B cell (primary cell): ENCODE data around the gene FLYWCH2. TPM values are rescaled to one million over a fixed set of nuclear protein-coding genes. Genes with fewer than 3 reads are reported as not detected.

ENCODE experiments used
- ATAC-seq: fragments of 200-7000 bp; cut with Tn5 transposase; one replicate; pipeline ENCODE4 v1.10.0; 2021; ENCODE audit warnings: low read depth, mild to moderate bottlenecking, moderate number of reproducible peaks, moderate library complexity
- CTCF ChIA-PET: fragments of 350-600 bp; sonication (Branson Sonifier 250); formaldehyde crosslinking; loops from one replicate; lab custom pipeline; 2021; ENCODE audit warnings: antibody characterized with exemption, inconsistent platforms; lab: Charles Lee
- POLR2A ChIA-PET: fragments of 350-600 bp; sonication (Branson Sonifier 250); formaldehyde crosslinking; loops from one replicate; lab custom pipeline; 2021; ENCODE audit warnings: antibody characterized with exemption; lab: Charles Lee
- DNase-seq: peaks from one replicate; pipeline ENCODE4 v3.0.0; 2013
- H2AFZ ChIP-seq: 2 replicates; pipeline ENCODE4 v1.6.1; 2012; ENCODE audit warnings: mild to moderate bottlenecking, low read depth, low read length; ENCODE audit not compliant: insufficient read depth, poor library complexity, severe bottlenecking
- H3K27ac ChIP-seq, 2 donors: 1 replicate in 1 of 2; 2 replicates in 1 of 2; pipeline ENCODE4 v1.5.1; 2012 to 2013; ENCODE audit warnings: low read length in 2 of 2, mild to moderate bottlenecking in 2 of 2, moderate library complexity in 1 of 2
- H3K27me3 ChIP-seq, 4 experiments: fragments of 200-600 bp in 1 of 4; sonication (generic) in 1 of 4; replicated peaks in 1 of 4; 1 replicate in 2 of 4; 2 replicates in 2 of 4; pipeline versions ENCODE4 v1.6.1 to v1.7.0; 2013 to 2016; ENCODE audit warnings: low read length in 3 of 4, mild to moderate bottlenecking in 2 of 4, mixed read lengths in 1 of 4, moderate library complexity in 1 of 4; ENCODE audit not compliant: insufficient read depth in 4 of 4, control insufficient read depth in 3 of 4; ENCODE audit errors: control extremely low read depth in 1 of 4
- H3K36me3 ChIP-seq, 2 experiments: replicated peaks in 1 of 2; 1 replicate in 1 of 2; 2 replicates in 1 of 2; pipeline versions ENCODE4 v1.6.1 to v1.7.1; 2013; ENCODE audit warnings: low read length in 1 of 2; ENCODE audit not compliant: insufficient read depth in 2 of 2, control insufficient read depth in 1 of 2; ENCODE audit errors: control extremely low read depth in 1 of 2, extremely low read depth in 1 of 2
- H3K4me1 ChIP-seq, 2 donors: fragments of 200-600 bp in 1 of 2; sonication (generic) in 1 of 2; 1 replicate in 1 of 2; 2 replicates in 1 of 2; pipeline versions ENCODE4 v1.5.1 to v1.6.1; 2013 to 2017; ENCODE audit warnings: low read length in 2 of 2; ENCODE audit not compliant: control insufficient read depth in 2 of 2, insufficient read depth in 2 of 2
- H3K4me2 ChIP-seq: replicated peaks from 2 replicates; pipeline ENCODE3; 2012; ENCODE audit warnings: mild to moderate bottlenecking, low read depth, low read length; ENCODE audit not compliant: poor library complexity, severe bottlenecking
- H3K4me3 ChIP-seq, 5 experiments: fragments of 200-600 bp in 1 of 5; sonication (generic) in 1 of 5; 1 replicate in 3 of 5; 2 replicates in 2 of 5; pipeline versions ENCODE4 v1.5.1 to v1.7.0; 2011 to 2016; ENCODE audit warnings: low read length in 4 of 5, mild to moderate bottlenecking in 4 of 5, low read depth in 2 of 5, control low read depth in 1 of 5, moderate library complexity in 1 of 5; ENCODE audit not compliant: insufficient read depth in 1 of 5; ENCODE audit errors: control extremely low read depth in 1 of 5, extremely low read depth in 1 of 5
- H3K79me2 ChIP-seq: fragments of 200-600 bp; sonication (generic); one replicate; pipeline ENCODE4 v1.6.0; 2016; ENCODE audit warnings: low read length; ENCODE audit not compliant: control insufficient read depth, insufficient read depth
- H3K9ac ChIP-seq: fragments of 200-600 bp; sonication (generic); 2 replicates; pipeline ENCODE4 v1.6.1; 2017; ENCODE audit warnings: mild to moderate bottlenecking, low read length, moderate library complexity
- H3K9me3 ChIP-seq, 3 donors: one replicate each; pipeline versions ENCODE4 v1.6.1 to v1.7.1; 2013; ENCODE audit warnings: low read length in 2 of 3; ENCODE audit not compliant: control insufficient read depth in 2 of 3, insufficient read depth in 1 of 3; ENCODE audit errors: control extremely low read depth in 1 of 3
- H4K20me1 ChIP-seq: 2 replicates; pipeline ENCODE4 v1.6.0; 2012; ENCODE audit warnings: mild to moderate bottlenecking, low read length; ENCODE audit not compliant: insufficient read depth, control insufficient read depth, poor library complexity, severe bottlenecking
- H3K27ac Mint-ChIP-seq: one replicate; pipeline ENCODE4 v1.8.0; 2021; ENCODE audit warnings: mixed read lengths
- H3K27me3 Mint-ChIP-seq: one replicate; pipeline ENCODE4 v1.8.0; 2021; ENCODE audit warnings: mixed read lengths
- H3K4me1 Mint-ChIP-seq: one replicate; pipeline ENCODE4 v1.8.0; 2021; ENCODE audit warnings: mixed read lengths
- H3K4me3 Mint-ChIP-seq: one replicate; pipeline ENCODE4 v1.8.0; 2021; ENCODE audit warnings: mixed read lengths
- H3K9me3 Mint-ChIP-seq: one replicate; pipeline ENCODE4 v1.8.0; 2022; ENCODE audit warnings: mixed read lengths; ENCODE audit not compliant: insufficient read depth
- EZH2 ChIP-seq: IDR thresholded peaks from 2 replicates; pipeline ENCODE4 v1.6.1; 2012; ENCODE audit warnings: borderline replicate concordance, low read depth, mild to moderate bottlenecking, moderate library complexity, low read length; ENCODE audit not compliant: insufficient read depth, poor library complexity, severe bottlenecking
- WGBS: methylation state at CpG from one replicate; pipeline ENCODE4 v1.1.5; 2013; ENCODE audit warnings: missing lambda C conversion rate; ENCODE audit not compliant: insufficient coverage; 5-methylcytosine and 5-hydroxymethylcytosine counted together
- intact Hi-C: fragments of 100-400 bp; cut with micrococcal nuclease; formaldehyde crosslinking; loops from one replicate; pipeline ENCODE4 v1.10.0; 2022
- polyA plus RNA-seq: library from polyadenylated mRNA; depleted of rRNA; stranded (reverse); fragments of >200 nt; gene quantifications from 2 replicates; pipeline ENCODE4 v1.2.3, GENCODE V29; 2012
- total RNA-seq, 2 donors: library from RNA; stranded (reverse); fragments of 120-200 nt in 1 of 2; gene quantifications; 1 replicate in 1 of 2; 2 replicates in 1 of 2; pipeline versions ENCODE4 v1.2.3 to v1.2.4, GENCODE V29; 2013 to 2022
- TF ChIP-seq, protein P1 (sequence below): fragments of 200-600 bp; IDR thresholded peaks from one replicate; pipeline ENCODE4 v1.8.0; 2022; ENCODE audit warnings: antibody characterized with exemption, mild to moderate bottlenecking

The FLYWCH2 gene
- total and polyA plus RNA-seq, 2 donors (not counting 1 experiment from before 2014, with no cell fraction given), result 22.3 to 24.1 TPM

- intact Hi-C loops, result loop anchor here (1.0 to 5.0 kb wide), 8 partner anchors 8 to 239 kb away; partner anchors contain the start of genes FLYWCH1, PKMYT1 and SRRM2
- POLR2A ChIA-PET, result interaction anchor here (0.7 to 2.0 kb wide), 8 partner anchors 11 to 919 kb away, joined by 3 to 18 read pairs (median 4); partner anchors contain the start of genes ELOB, FLYWCH1 and RPS2
- H3K4me3 Mint-ChIP-seq, result peak overlapping the region; percentile 97
- TF ChIP-seq EZH2, result no peak
- TF ChIP-seq, protein P1, sequence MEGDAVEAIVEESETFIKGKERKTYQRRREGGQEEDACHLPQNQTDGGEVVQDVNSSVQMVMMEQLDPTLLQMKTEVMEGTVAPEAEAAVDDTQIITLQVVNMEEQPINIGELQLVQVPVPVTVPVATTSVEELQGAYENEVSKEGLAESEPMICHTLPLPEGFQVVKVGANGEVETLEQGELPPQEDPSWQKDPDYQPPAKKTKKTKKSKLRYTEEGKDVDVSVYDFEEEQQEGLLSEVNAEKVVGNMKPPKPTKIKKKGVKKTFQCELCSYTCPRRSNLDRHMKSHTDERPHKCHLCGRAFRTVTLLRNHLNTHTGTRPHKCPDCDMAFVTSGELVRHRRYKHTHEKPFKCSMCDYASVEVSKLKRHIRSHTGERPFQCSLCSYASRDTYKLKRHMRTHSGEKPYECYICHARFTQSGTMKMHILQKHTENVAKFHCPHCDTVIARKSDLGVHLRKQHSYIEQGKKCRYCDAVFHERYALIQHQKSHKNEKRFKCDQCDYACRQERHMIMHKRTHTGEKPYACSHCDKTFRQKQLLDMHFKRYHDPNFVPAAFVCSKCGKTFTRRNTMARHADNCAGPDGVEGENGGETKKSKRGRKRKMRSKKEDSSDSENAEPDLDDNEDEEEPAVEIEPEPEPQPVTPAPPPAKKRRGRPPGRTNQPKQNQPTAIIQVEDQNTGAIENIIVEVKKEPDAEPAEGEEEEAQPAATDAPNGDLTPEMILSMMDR, result no peak
- CTCF ChIA-PET, result interaction anchor here (0.6 to 2.6 kb wide), 10 partner anchors 9 to 45 kb away, joined by 4 to 22 read pairs (median 6); partner anchors contain the start of gene FLYWCH1
- peaks cover 12% of the 10 kb centered on the region for H3K4me1 Mint-ChIP-seq
- no peaks in the 10 kb centered on the region for H3K36me3 ChIP-seq
- no peak for ATAC-seq
- peak overlapping the region; percentile 74 to 86 for H3K27ac ChIP-seq
- no peaks in the 10 kb centered on the region for H3K27me3 Mint-ChIP-seq
- no peak for DNase-seq
- H3K79me2 ChIP-seq, result peaks cover 14% of the 10 kb centered on the region
- H2AFZ ChIP-seq, result peak overlapping the region; percentile 99
- peak overlapping the region; percentile 5 to 85 (median 77) for H3K4me3 ChIP-seq
- no peaks in the 10 kb centered on the region for H3K9me3 Mint-ChIP-seq
- peak overlapping the region; percentile 79 for H3K9ac ChIP-seq
- H4K20me1 ChIP-seq, result no peaks in the 10 kb centered on the region
- WGBS, result under 1% methylated on average over 31 of the region's 31 CpGs
- H3K4me1 ChIP-seq, result peaks cover 6 to 14% of the 10 kb centered on the region in 2 donors
- H3K27ac Mint-ChIP-seq, result peak overlapping the region; percentile 79
- H3K4me2 ChIP-seq, result peak overlapping the region; percentile 92
- peaks cover 0 to 7% (median 0%) of the 10 kb centered on the region in 3 donors for H3K9me3 ChIP-seq
- H3K27me3 ChIP-seq, result peaks cover 0 to 2% (median 0%) of the 10 kb centered on the region in 4 experiments
Observed at GRCh38 chr16:2883458-2883908, 468 bp downstream of the FLYWCH2 start.

- WGBS, result 92% methylated on average over 14 of the region's 18 CpGs
- H3K27ac ChIP-seq, result no peak overlapping the region
Observed at GRCh38 chr16:2884041-2884451, 1.0 kb downstream of the FLYWCH2 start.

More at GRCh38 chr16:2884041-2884451, 1.0 kb downstream of the FLYWCH2 start:
- Histone ChIP-seq H3K4me2 (peak overlapping the region; percentile 92), H3K36me3 (no peaks in the 10 kb centered on the region), H4K20me1 (no peaks in the 10 kb centered on the region), H3K27me3 (no peaks in the 10 kb centered on the region), H3K4me3 (peak overlapping the region in 2 of 5 experiments; percentile 83 to 85), H3K9ac (peak overlapping the region; percentile 79), H3K4me1 (peaks cover 6 to 14% of the 10 kb centered on the region in 2 donors), H2AFZ (peak overlapping the region; percentile 99), H3K79me2 (peaks cover 14% of the 10 kb centered on the region), H3K9me3 (peaks cover 0 to 7% (median 0%) of the 10 kb centered on the region in 3 donors)
- POLR2A ChIA-PET, result interaction anchor here (0.6 to 0.9 kb wide), 3 partner anchors 12 to 27 kb away, joined by 3 to 4 read pairs (median 3); no protein-coding TSS in a partner anchor
- CTCF ChIA-PET, result interaction anchor here (0.6 to 2.6 kb wide), 6 partner anchors 10 to 45 kb away, joined by 4 to 19 read pairs (median 9); partner anchors contain the start of gene FLYWCH1
- intact Hi-C loops, result loop anchor here (5.0 kb wide), 3 partner anchors 98 to 238 kb away; partner anchors contain the start of gene PKMYT1
- Mint-ChIP-seq H3K4me1 (peaks cover 12% of the 10 kb centered on the region), H3K9me3 (no peaks in the 10 kb centered on the region), H3K4me3 (peak overlapping the region; percentile 97), H3K27me3 (no peaks in the 10 kb centered on the region), H3K27ac (peak overlapping the region; percentile 79)
- DNase-seq, result no peak
- ATAC-seq, result no peak
- TF ChIP-seq EZH2, result no peak
- TF ChIP-seq, protein P1, result no peak
